HCT116 (cell line): ENCODE measurements around the gene NF2. TPM values are rescaled to one million over a fixed set of nuclear protein-coding genes. Genes with fewer than 3 reads are reported as not detected.

Source experiments
- ATAC-seq: fragments of 200-7000 bp; cut with Tn5 transposase; 2 replicates; pipeline ENCODE4 v1.9.1; 2020; ENCODE audit warnings: mild to moderate bottlenecking, moderate library complexity
- BruUV-seq: library from RNA; stranded (reverse); fragments of 400-500 nt; replicated peaks from 2 replicates; lab custom pipeline; 2021; lab: Mats Ljungman, UMichigan
- CTCF ChIA-PET: fragments of 300-600 bp; sonication (Branson Sonifier 250); formaldehyde crosslinking; loops from one replicate; lab custom pipeline; 2021; ENCODE audit warnings: antibody characterized with exemption; lab: Charles Lee
- POLR2A ChIA-PET: fragments of 300-600, 350-600 bp; sonication (Branson Sonifier 250); formaldehyde crosslinking; loops from one replicate; lab custom pipeline; 2021; ENCODE audit warnings: antibody characterized with exemption; lab: Charles Lee
- RAD21 ChIA-PET, 2 experiments: fragments of 300-600 bp; sonication (Branson Sonifier 250); formaldehyde crosslinking; loops; one replicate each; lab custom pipeline; 2023; ENCODE audit warnings: low total read pairs in 2 of 2; ENCODE audit not compliant: uncharacterized antibody in 2 of 2, unreplicated experiment in 2 of 2, low non-redundant PET in 1 of 2; lab: Charles Lee
- DNase-seq: peaks from one replicate; pipeline ENCODE4 v3.0.0-alpha.2; 2010; ENCODE audit warnings: low read depth, low spot score
- H2AFZ ChIP-seq: fragments of 200-600 bp; shearing (Covaris generic), sonication (generic); 2 replicates; pipeline ENCODE4 v1.6.1; 2017; ENCODE audit warnings: low read depth, mixed run types, mixed read lengths, antibody characterized with exemption, low read length; ENCODE audit not compliant: poor library complexity, severe bottlenecking
- H3K27ac ChIP-seq: 2 replicates; pipeline ENCODE4 v1.5.1; 2012; ENCODE audit warnings: low read depth, low read length
- H3K27me3 ChIP-seq: fragments of 200-600 bp; sonication (generic); 2 replicates; pipeline ENCODE4 v1.6.1; 2016; ENCODE audit warnings: mixed run types, low read length, mixed read lengths; ENCODE audit not compliant: insufficient read depth
- H3K36me3 ChIP-seq, 2 experiments: fragments of 200-500 bp in 1 of 2; fragments of 200-600 bp in 1 of 2; sonication (Bioruptor generic) in 1 of 2; sonication (generic) in 1 of 2; 2 replicates each; pipeline versions ENCODE4 v1.5.1 to v1.6.1; 2014 to 2016; ENCODE audit warnings: low read length in 2 of 2, inconsistent platforms in 1 of 2, mixed read lengths in 1 of 2, mixed run types in 1 of 2; ENCODE audit not compliant: insufficient read depth in 2 of 2, control insufficient read depth in 1 of 2
- H3K4me1 ChIP-seq, 2 experiments: fragments of 200-600 bp in 1 of 2; sonication (generic) in 1 of 2; 2 replicates each; pipeline versions ENCODE4 v1.5.1 to v1.6.1; 2012 to 2017; ENCODE audit warnings: low read length in 2 of 2, inconsistent platforms in 1 of 2, mild to moderate bottlenecking in 1 of 2, mixed read lengths in 1 of 2, mixed run types in 1 of 2, moderate library complexity in 1 of 2; ENCODE audit not compliant: insufficient read depth in 2 of 2, control insufficient read depth in 1 of 2
- H3K4me2 ChIP-seq: fragments of 200-600 bp; sonication (generic); 2 replicates; pipeline ENCODE4 v1.6.1; 2017; ENCODE audit warnings: mixed run types, low read length, mixed read lengths
- H3K4me3 ChIP-seq, 2 experiments: fragments of 200-600 bp in 1 of 2; sonication (generic) in 1 of 2; replicated peaks in 1 of 2; 2 replicates each; pipeline ENCODE4 v1.5.1; 2011 to 2016; ENCODE audit warnings: low read length in 2 of 2, control low read depth in 1 of 2, low read depth in 1 of 2, mild to moderate bottlenecking in 1 of 2, mixed read lengths in 1 of 2, mixed run types in 1 of 2
- H3K79me2 ChIP-seq: fragments of 200-600 bp; sonication (generic); 2 replicates; pipeline ENCODE4 v1.6.1; 2017; ENCODE audit warnings: mild to moderate bottlenecking, mixed run types, low read length, moderate library complexity, mixed read lengths; ENCODE audit not compliant: insufficient read depth
- H3K9ac ChIP-seq: fragments of 200-600 bp; sonication (generic); 2 replicates; pipeline ENCODE4 v1.6.1; 2016; ENCODE audit warnings: low read length, mixed read lengths
- H3K9me2 ChIP-seq: fragments of 200-600 bp; sonication (generic), shearing (Covaris generic); 2 replicates; pipeline ENCODE4 v1.6.1; 2017; ENCODE audit warnings: mixed run types, mild to moderate bottlenecking, moderate library complexity; ENCODE audit not compliant: insufficient read depth
- H3K9me3 ChIP-seq, 2 experiments: fragments of 200-500 bp in 1 of 2; fragments of 200-600 bp in 1 of 2; sonication (Bioruptor generic) in 1 of 2; sonication (generic) in 1 of 2; 2 replicates each; pipeline ENCODE4 v1.6.1; 2014 to 2017; ENCODE audit warnings: low read length in 2 of 2, mixed read lengths in 2 of 2, inconsistent platforms in 1 of 2, low read depth in 1 of 2, mild to moderate bottlenecking in 1 of 2, mixed run types in 1 of 2, moderate library complexity in 1 of 2; ENCODE audit not compliant: control insufficient read depth in 1 of 2, insufficient read depth in 1 of 2
- H4K20me1 ChIP-seq: fragments of 200-600 bp; sonication (generic), shearing (Covaris generic); 2 replicates; pipeline ENCODE4 v1.6.1; 2017; ENCODE audit warnings: mixed run types, mild to moderate bottlenecking, moderate library complexity; ENCODE audit not compliant: insufficient read depth
- CBX3 ChIP-seq: IDR thresholded peaks from 2 replicates; pipeline ENCODE4 v1.6.1; 2012; ENCODE audit warnings: low read depth
- EGR1 ChIP-seq: IDR thresholded peaks from 2 replicates; pipeline ENCODE4 v1.6.1; 2012; ENCODE audit warnings: low read depth
- EZH2phosphoT487 ChIP-seq: fragments of 200-600 bp; IDR thresholded peaks from 2 replicates; pipeline ENCODE4 v1.6.1; 2018; ENCODE audit warnings: antibody characterized with exemption, borderline replicate concordance
- FOSL1 ChIP-seq: IDR thresholded peaks from 2 replicates; pipeline ENCODE4 v1.6.1; 2012; ENCODE audit warnings: low read depth
- POLR2A ChIP-seq: IDR thresholded peaks from 2 replicates; pipeline ENCODE4 v1.7.0; 2011; ENCODE audit warnings: borderline replicate concordance; ENCODE audit not compliant: insufficient read depth, insufficient read length; ENCODE audit errors: extremely low read depth
- REST ChIP-seq: IDR thresholded peaks from 2 replicates; pipeline ENCODE4 v1.6.1; 2012; ENCODE audit warnings: low read depth
- TCF7L2 ChIP-seq: IDR thresholded peaks from 2 replicates; pipeline ENCODE4 v1.7.0; 2011; ENCODE audit warnings: borderline replicate concordance, inconsistent platforms; ENCODE audit not compliant: insufficient read depth, insufficient read length; ENCODE audit errors: extremely low read depth
- ZNF274 ChIP-seq: fragments of 200-500 bp; sonication (Bioruptor generic); IDR thresholded peaks from 2 replicates; pipeline ENCODE4 v1.6.1; 2014; ENCODE audit warnings: mild to moderate bottlenecking, low read depth, low read length, inconsistent platforms
- intact Hi-C: fragments of 100-400 bp; cut with micrococcal nuclease; formaldehyde crosslinking; loops from 2 replicates; pipeline ENCODE4 v1.10.0; 2022
- total RNA-seq: library from RNA; stranded (reverse); gene quantifications from one replicate; pipeline ENCODE4 v1.2.1, GENCODE V29; 2021; ENCODE audit not compliant: unreplicated experiment

The NF2 gene
- total RNA-seq, 1 experiment from 2014 or later: 70.2 TPM

GRCh38 chr22:29716814-29717545 lies 113.5 kb downstream of the NF2 start:
- no peak overlapping the region for H3K4me2 ChIP-seq
- H4K20me1 ChIP-seq: no peaks in the 10 kb centered on the region
- intact Hi-C loops: no loop called here
- no peak overlapping the region for H3K4me3 ChIP-seq
- peak; percentile 93 for TF ChIP-seq REST
- no peak for TF ChIP-seq POLR2A
- TF ChIP-seq TCF7L2: no peak
- no peak for TF ChIP-seq ZNF274
- no peak for TF ChIP-seq CBX3
- no peak for TF ChIP-seq EZH2phosphoT487
- TF ChIP-seq FOSL1: no peak
- no peak for TF ChIP-seq EGR1
- TF ChIP-seq, all 23 proteins: peak for 1
- no peaks in the 10 kb centered on the region for H3K9me2 ChIP-seq
- no peak overlapping the region for H3K9ac ChIP-seq
- ChIA-PET RAD21 (no interaction called here), CTCF (no interaction called here), POLR2A (no interaction called here)
- no peak overlapping the region for H2AFZ ChIP-seq
- no peaks in the 10 kb centered on the region for H3K27me3 ChIP-seq
- H3K4me1 ChIP-seq: peaks cover 0 to under 1% of the 10 kb centered on the region in 2 experiments; a peak in 1 of 4 replicates
- H3K36me3 ChIP-seq: no peaks in the 10 kb centered on the region
- no peaks in the 10 kb centered on the region for H3K79me2 ChIP-seq
- no peaks in the 10 kb centered on the region for H3K9me3 ChIP-seq
- H3K27ac ChIP-seq: no peak overlapping the region
- no TSS peak for BruUV-seq
- DNase-seq: peak; percentile 24
- peak; percentile 78 for ATAC-seq
